HG03280 (cell line): ENCODE results near the gene PCGF5.
"Not testable (repeated sequence)": the region's sequence is repeated elsewhere in the genome, so short reads cannot be mapped to it uniquely, and the experiment has no call there.

Experiments
- ATAC-seq: cut with Tn5 transposase; IDR thresholded peaks from one replicate; pipeline ENCODE4 v1.9.1; 2021; ENCODE audit warnings: mild to moderate bottlenecking, moderate library complexity; ENCODE audit not compliant: unreplicated experiment

Gene PCGF5

DNA sequence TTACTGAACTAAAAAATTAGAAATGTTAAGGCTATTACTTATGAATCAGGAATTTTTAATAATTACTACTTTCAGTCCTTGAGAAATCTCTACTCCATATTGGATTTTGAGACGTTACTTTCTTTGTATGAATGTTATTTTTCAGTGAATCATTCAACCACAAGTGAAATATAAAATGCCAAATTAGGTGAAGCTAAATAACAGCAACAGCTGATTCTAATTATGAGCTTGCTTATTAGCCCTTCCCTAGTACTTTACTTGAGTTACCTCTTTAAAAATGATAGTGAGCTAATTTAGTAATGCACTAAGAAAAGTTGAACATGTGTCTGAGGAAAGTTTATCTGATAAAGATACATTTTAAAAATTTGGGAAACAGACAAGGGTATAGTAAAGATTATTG lies 51.4 kb downstream of the PCGF5 start:
- no peak for ATAC-seq

DNA sequence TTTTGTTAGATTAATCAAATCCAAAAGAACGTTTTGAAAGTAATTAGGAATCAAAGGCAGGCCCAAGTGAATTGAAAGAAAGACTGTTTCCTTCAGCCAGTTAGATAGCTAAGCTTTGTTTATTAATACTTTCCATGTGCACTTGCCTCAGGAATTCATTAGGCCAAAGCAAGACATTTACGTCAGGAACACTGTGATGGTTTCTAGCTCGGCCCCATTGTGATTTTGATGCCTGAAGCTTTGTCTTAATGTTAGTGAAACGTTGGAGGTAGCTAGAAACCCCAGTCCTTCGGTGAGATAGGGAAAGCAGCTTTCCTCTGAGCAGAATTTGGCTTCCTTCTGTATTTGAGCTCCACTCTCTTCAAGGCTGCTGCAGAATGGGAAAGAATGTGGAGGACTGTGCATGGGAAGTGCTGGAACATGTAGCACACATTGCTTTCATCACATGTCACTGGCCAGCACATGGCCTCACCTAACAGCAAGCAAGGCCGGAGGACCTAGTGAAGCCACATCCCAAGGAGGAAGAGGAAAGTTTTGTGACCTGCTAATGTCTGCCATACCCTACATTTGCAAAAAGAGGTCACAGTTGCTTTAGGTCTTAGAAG lies 64.1 kb downstream of the PCGF5 start:
- no peak for ATAC-seq

DNA sequence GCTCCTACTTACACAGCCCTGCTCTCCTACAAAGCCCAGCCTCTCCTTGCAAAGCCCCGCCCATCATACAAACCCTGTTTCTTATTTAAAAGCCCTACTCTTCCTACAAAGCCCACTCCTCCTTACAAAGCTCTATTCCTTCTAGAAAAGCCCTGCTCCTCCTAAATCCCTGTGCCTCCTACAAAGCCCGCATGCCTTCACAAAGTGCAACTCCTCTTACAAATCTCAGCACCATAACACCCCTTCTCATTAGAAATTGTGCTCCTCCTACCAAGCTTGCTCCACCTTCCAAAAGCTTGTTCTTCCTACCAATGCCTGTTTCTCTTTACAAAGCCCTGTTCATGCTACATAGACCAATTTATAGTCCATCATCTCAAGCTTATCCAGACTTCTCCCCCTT lies 66.1 kb downstream of the PCGF5 start:
- no peak for ATAC-seq

DNA sequence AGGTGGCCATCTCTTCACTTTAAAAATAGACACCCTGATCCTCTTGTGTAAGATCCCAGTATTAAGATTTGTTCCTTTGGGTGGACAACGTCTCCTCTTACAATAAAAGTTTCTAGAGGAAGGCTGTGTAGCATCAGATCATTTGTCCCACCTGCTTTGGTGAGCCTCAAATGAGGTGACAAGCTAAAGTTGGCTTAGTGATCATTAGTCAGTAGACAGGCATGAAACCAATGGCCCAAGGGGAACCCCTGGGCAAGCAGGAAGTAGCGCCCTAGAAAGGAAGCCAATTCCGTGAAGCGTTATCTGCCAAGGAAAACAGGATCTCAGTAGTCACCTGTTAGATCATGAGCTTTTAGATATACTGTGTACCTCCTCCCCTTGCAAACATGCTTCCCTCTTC lies 66.8 kb downstream of the PCGF5 start:
- ATAC-seq = no peak

DNA sequence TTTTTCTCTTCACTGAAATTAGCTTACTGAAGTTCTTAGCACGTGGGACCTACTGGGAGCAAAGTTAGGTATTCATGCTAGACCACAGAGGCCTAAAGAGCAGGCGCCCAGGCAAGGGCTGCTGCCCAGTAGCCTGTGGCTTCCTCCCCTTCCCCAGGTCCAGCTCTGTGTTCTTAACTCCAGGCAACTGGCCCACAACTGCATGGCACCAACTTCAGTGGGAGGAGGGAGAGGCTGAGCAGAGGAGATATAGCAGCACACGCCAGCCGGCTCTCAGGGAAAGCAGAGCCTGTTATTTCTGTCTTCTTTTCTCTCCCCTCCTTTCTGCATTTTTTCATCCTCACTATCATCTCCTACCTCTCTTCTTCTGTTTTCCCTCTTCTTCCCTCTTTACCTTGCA lies 67.4 kb downstream of the PCGF5 start:
- no peak for ATAC-seq

DNA sequence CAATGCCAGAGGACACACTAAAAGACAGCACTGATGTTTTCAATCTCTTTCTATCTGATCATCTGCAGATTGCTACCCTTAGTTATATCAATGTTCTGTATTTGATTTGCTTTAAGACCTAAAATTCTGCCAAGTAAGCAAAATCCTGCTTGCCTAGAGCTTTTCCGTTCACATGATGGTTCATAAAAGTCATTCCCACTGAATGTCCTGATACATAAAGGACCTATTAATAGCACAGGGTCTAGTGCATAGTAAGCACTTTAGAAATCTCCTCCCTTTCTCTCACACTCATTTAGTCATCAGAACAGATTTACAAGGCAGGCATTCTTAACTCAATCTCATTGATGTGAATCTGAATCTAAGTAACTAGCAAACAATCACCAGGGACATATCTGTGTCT lies 68.8 kb downstream of the PCGF5 start:
- ATAC-seq = no peak

DNA sequence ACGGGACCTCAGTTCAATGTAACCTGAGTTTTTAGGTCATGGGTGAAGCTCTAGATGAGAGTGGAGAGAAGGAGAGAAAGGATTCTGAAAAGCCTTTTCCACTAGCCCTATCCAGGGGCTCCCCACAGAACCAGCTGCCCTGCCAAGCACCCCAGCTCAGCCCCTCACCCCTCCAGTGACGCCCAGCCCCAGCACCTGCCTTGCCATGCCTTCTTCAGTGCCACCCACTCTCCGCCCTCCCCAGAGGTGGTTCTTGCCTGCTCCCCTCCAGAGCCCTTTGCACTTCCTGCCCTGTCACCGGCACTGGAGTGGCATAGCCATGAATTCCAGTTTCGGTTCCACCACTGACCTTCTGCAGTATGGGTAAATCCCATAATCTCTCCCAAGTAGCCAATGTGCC lies 70.1 kb downstream of the PCGF5 start:
- ATAC-seq = no peak

DNA sequence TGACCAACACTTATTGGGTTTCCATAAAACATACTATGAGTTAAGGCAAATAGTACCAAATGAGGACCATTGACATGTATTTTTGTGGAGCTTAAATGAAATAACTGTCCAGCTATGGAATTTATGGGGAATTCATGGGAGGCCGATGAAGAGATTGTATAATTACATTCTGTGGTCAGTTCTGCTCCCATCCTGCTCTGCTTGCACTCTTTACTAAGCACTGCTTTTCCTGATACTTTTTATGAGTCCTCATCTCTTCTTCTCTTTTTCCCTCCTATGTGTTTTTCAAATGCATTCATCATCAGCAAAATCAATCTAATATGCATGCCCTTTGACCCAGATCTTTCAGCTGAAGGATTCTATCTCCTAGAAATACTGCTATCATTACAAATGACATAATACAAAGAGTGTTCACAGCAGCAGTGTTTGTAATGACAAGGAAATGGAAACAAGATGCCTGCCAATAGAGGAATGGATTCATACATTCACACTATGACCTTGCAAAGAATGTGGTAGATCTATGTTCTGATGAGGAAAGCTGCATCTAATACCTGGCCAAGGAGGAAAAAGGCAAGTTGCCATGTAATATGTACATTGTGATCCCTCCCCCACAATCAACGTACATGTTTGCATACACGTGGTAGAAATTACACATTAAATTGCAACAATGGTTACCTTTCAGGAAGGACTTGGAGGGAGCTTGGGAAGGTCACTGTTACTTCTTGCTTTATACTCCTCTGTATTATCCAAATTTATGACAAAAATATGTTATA lies 73.9 kb downstream of the PCGF5 start:
- no peak for ATAC-seq

DNA sequence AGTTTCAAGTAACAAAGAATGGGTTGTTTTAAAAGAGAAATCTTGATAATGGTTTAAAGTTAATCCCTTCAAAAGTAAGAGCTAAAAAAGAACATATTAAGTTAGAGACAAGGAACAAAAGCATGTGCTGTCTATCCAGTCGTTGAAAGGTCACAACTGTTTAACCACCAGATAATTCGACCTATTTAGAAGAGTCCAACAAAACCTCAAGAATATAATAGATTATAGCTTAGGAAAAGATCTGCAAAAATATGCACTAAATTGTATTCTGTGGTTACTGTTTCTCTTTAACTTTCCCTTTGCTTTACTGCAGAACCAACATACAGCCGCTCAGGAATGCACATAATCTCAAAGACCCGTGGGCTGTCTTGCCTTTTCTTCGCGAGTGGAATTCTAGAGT lies 74.9 kb downstream of the PCGF5 start:
- ATAC-seq = no peak

DNA sequence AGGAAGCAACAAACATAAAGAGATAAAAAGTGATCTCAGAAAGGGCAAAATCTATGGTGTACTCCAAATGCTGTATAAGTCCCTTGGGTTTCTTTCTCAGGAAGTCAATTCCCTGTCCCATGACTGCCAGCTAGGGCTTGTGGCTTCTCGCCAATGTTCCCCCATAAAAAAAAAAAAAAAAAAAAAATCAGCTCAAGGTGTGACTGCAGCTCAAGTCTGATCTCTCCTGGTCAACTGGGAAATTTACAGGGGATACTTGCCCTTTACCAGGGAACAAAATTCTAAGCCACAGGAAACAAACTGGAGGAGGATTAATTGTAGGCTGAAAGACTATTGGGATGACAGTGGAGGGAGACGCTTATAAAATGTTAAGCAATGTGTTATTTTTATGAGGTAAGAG lies 76.0 kb downstream of the PCGF5 start:
- ATAC-seq = no peak

DNA sequence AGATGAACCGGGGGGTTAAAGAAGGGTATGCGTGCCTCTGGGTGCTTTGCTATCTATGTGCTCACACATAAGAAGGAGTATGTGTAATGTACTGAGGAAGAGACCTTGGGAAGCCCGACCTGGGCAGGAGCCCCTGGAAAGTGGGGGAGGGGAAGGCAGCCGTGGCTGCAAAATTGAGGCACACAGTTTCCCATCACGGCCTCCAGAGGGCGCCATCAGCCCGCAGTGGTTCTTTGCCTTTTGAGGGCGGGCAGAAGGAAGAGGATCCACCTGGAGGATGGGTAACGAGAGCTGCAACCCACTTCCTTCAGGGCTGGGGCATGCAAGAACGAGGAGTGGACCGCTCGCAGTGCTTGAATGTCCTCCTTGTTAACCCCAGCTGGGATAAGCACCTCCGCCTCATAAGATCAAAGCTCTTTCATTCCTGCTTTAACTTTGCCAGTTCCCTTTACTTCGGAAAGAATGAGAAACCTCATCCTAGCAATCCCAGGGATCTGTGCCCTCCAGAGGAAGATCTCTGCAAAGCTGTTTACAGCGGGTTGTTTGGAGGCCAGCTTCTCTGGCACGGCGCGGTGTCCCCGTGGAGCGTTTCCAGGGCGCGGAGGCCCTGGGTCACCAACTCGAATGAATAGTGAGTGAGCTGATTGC lies 77.9 kb downstream of the PCGF5 start:
- peak; percentile 85 for ATAC-seq

DNA sequence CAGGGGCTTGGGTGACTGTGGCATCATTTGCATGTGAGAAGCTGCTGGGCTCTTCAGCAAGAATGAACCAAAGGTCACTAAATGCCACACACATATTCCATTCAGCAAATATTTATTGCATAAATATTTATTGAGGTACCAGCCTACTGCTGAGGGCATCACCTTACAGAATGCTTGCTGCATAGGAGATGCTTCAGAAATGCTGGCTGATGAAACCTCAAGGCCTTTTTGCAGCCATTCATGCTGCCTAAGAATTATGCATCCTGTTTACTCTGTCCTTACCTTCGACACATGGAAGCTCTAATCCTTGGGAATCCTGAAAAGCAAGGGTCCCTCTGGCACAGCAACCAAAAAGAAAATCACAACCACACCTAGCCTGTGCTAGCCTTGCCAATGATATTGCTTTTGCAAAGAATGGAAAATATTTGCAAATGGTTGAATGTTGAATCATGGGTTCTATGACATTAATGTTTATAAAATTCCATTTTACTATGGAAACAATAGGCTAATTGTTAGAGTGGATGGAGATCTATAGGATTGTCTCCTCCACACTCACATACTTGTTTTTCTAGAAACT lies 79.6 kb downstream of the PCGF5 start:
- ATAC-seq = no peak

DNA sequence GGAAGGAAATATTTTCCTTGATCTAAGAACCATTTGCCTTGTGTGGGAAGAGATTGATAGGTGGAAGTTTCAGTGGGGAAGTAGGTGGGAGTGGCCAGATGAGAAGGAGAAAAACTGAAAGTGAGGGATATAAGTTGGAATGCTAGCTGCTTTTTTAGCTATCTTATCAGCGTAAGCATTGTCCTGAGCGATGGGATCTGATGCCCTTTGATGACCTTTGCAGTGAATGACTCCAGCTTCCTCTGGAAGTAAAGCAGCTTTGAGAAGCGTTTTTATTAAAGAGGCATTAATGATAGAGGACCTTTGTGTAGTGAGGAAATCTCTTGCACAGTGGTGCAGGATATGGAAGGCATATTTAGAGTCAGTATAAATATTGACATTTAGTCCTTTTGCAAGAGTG lies 82.5 kb downstream of the PCGF5 start:
- not testable (repeated sequence) for ATAC-seq

DNA sequence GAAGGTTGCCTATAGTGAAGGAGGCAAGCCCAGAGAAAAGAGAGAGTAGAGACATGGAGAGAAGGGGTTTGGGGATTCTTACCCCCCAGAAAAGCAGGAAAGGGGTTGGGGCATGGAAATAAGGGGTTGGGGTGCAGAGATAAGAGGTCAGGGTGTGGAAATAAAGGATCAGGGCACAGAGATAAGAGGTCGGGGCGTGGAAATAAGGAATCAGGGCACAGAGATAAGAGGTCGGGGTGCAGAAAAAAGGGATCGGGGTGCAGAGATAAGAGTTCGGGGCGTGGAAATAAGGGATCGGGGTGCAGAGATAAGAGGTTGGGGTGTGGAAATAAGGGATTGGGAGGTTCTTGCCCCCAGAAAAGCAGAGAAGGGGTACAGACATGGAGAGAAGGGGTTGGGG lies 85.5 kb downstream of the PCGF5 start:
- not testable (repeated sequence) for ATAC-seq

DNA sequence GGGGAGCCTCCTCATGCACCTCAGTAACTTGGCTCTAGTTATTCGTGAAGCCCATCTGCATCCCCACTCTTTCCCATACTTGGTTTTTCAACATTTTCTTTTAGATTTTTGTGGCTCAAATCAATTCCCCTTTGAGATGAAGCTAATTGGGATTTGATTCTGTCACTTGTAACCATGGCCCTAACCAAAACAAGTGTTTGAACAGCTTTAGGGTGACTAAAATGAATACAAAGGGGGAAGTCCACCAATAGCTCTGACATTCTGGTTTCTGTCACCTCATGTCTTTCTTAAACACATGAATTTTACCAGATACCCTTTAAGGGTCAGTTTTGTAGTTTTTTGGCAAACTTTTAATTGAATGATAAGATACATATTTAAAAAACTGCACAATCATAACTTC lies 87.0 kb downstream of the PCGF5 start:
- ATAC-seq = no peak

DNA sequence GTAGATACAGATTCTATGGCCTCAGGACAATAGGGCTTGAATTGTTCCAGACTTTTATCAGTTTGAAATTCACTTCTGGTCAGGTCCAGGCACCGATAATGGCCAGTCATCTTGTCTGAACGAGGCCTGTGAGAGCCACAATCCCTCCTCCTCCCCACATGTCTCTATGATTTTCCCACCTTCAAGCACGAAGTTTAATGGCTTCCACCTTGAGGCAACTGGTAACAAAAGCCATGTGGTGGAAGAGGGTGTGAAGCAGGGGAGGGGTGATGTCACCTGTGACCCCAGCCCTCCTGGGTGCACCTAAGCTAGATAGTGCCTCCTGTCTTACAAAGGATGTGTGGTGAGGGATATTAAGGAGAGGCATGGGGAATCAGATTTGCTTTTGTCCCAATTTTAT lies 89.2 kb downstream of the PCGF5 start:
- ATAC-seq = no peak

DNA sequence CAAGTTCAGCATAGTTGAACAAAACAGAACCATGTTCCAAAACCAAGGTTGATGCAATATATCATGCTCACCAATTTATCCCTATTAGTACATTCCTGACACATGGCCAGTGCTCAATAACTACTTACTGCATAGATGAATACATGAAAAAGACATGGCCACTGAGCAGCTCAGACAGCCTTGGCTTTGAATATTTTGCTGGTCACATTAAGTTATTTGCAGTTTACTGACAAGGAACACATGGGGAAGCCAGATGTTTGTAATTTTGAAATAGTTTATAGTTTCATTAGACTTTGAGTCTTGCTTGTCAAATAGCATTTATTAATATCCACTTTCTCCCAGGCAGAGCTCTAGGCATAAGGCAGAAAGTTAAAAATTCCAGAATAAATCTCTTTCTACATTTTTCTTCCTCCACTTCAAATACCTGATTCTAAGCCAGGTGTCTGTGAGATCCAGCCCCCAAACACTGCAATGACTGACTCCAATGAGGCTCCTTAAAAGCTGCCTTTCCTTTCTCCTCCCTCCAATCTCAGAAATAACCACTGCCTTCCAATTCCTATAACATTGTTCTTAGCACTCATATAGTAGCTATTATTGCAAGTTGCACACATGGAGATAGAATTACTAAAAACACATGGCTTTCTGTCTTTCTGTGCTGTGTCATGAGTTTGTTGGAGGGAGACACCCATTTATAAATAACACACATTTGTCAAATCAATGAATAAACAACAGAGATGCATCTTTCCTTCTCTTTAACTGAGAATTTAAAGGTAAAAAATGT lies 91.3 kb downstream of the PCGF5 start:
- ATAC-seq = no peak

DNA sequence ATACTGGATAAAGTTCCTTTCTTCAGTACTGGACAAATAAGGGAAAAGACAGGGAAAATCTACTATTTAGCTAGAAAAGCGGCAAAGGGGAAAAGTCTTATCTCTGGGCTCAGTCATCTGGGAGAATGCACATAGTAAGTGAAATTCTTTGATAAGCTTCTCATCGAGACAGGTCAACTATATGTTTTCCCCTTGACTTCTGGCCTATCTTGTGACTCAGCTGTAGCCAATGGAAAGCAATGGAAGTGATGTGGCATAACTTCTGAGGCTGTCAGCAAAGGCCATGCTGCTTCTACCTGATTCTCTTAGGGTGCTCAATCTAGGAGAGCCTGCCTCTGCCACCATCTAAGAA lies 91.9 kb downstream of the PCGF5 start:
- ATAC-seq = no peak

DNA sequence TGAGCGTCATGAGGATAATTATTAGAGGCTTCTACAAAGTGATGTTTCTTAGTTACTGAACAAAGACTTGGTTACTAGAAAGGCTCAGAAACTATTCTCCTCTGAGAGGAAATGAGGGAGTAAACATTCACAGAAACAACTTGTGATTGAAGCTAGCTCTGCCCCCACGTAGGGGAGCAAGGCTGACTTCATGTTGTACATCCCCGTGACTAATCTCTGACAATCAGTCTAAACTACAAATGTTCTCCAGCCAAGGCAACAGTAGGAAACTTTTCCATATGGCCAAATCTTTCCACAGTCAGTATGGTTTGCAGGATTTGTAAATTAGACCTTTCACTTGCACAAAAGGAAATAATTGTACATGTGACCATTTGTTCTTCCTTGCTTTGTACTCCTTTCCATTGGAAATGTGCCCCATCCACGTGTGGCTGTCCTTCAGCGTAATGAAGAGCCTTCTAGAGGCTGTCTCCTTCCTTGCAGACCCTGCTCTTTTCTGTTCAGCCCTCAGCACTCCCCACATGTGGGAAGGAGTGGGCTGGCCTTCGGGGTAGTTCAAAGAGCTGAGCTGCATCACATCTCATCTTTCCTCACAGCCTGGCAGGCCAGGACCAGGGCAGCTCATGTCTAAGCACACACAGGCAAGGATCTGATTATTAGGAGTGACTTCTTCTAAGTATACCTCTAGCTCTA lies 93.5 kb downstream of the PCGF5 start:
- ATAC-seq = no peak

DNA sequence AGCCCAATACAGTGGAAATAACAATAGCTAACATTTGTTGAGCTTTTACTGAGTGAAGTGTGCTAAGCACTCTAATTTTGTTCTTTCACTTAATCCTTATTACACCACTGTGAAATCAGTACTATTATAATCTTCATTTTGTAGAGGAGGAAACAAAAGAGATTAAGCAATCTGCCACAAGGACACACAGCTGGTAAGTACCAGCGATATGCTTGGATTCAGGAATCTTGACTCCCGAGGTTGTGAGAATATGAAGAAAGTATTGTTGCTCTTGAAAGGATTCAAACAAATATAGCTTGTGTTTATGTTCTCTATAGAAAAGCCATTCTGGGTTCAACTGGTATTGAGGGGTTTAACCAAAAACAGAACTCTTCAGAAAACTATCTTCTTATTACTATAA lies 96.0 kb downstream of the PCGF5 start:
- ATAC-seq = no peak

DNA sequence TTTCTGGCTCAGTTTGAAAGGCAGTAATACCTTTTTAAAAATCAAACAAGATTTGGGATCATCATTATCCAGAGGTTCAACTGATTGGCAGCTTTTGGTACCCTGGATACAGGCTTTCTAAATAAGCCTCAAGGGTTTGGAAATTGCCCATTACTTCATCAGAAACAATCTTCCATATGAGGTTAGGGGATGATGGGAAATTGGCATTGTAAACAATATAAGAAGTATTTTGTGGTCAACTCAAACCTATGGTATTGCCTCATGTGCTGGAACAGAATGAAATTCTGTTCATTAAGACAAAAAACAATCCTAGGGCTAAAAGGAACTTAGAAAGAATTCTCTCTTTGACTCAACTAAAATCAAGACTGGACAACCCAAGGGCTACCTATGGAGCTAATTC lies 97.1 kb downstream of the PCGF5 start:
- ATAC-seq = no peak
